GM23248 (cell line): Measurements from ENCODE around the gene PET117. TPM values are rescaled to one million over a fixed set of nuclear protein-coding genes. Genes with fewer than 3 reads are reported as not detected.
"Not testable (repeated sequence)": the region's sequence is repeated elsewhere in the genome, so short reads cannot be mapped to it uniquely, and the experiment has no call there.

Experiments
- DNase-seq: peaks from one replicate; pipeline ENCODE4 v3.0.0-alpha.2; 2015
- H2AFZ ChIP-seq: fragments of 200-600 bp; sonication (generic); 2 replicates; pipeline ENCODE4 v1.6.1; 2016; ENCODE audit warnings: antibody characterized with exemption
- H3F3A ChIP-seq: fragments of 200-600 bp; sonication (generic); 2 replicates; pipeline ENCODE4 v1.6.1; 2016; ENCODE audit warnings: mild to moderate bottlenecking, antibody characterized with exemption, mixed run types; ENCODE audit not compliant: insufficient read depth
- H3K27ac ChIP-seq: fragments of 200-600 bp; sonication (generic); 2 replicates; pipeline ENCODE4 v1.5.1; 2016; ENCODE audit warnings: mild to moderate bottlenecking
- H3K27me3 ChIP-seq: fragments of 200-600 bp; sonication (generic); replicated peaks from 2 replicates; pipeline ENCODE4 v1.6.1; 2016; ENCODE audit warnings: mild to moderate bottlenecking; ENCODE audit not compliant: insufficient read depth
- H3K36me3 ChIP-seq: fragments of 200-600 bp; sonication (generic); 2 replicates; pipeline ENCODE4 v1.6.1; 2016; ENCODE audit warnings: low read depth, mild to moderate bottlenecking
- H3K4me1 ChIP-seq: fragments of 200-600 bp; sonication (generic); 2 replicates; pipeline ENCODE4 v1.6.1; 2016; ENCODE audit warnings: mild to moderate bottlenecking; ENCODE audit not compliant: insufficient read depth
- H3K4me2 ChIP-seq: fragments of 200-600 bp; sonication (generic); one replicate; pipeline ENCODE4 v1.6.1; 2016; ENCODE audit warnings: mild to moderate bottlenecking; ENCODE audit not compliant: unreplicated experiment
- H3K4me3 ChIP-seq: fragments of 200-600 bp; sonication (generic); 2 replicates; pipeline ENCODE4 v1.5.1; 2016; ENCODE audit warnings: mild to moderate bottlenecking
- H3K79me2 ChIP-seq: fragments of 200-600 bp; sonication (generic); 2 replicates; pipeline ENCODE4 v1.6.1; 2016; ENCODE audit warnings: mild to moderate bottlenecking; ENCODE audit not compliant: insufficient read depth
- H3K9ac ChIP-seq: fragments of 200-600 bp; sonication (generic); 2 replicates; pipeline ENCODE4 v1.6.1; 2016; ENCODE audit warnings: mild to moderate bottlenecking
- H3K9me2 ChIP-seq: fragments of 200-600 bp; sonication (generic); 2 replicates; pipeline ENCODE4 v1.6.1; 2016; ENCODE audit warnings: mixed run types, mild to moderate bottlenecking, moderate library complexity; ENCODE audit not compliant: insufficient read depth
- H3K9me3 ChIP-seq: fragments of 200-600 bp; sonication (generic); one replicate; pipeline ENCODE4 v1.6.1; 2017; ENCODE audit warnings: low read depth
- H4K20me1 ChIP-seq: fragments of 200-600 bp; sonication (generic); 2 replicates; pipeline ENCODE4 v1.6.0; 2016; ENCODE audit not compliant: insufficient read depth
- EZH2 ChIP-seq: fragments of 200-600 bp; sonication (generic); IDR thresholded peaks from 2 replicates; pipeline ENCODE4 v1.6.1; 2018; ENCODE audit warnings: antibody characterized with exemption, mild to moderate bottlenecking; ENCODE audit not compliant: insufficient read depth, poor library complexity, severe bottlenecking
- EZH2phosphoT487 ChIP-seq: fragments of 200-600 bp; sonication (generic); IDR thresholded peaks from 2 replicates; pipeline ENCODE4 v1.6.1; 2018; ENCODE audit warnings: antibody characterized with exemption, moderate library complexity, mild to moderate bottlenecking, low read depth; ENCODE audit not compliant: insufficient read depth
- whole genome bisulfite sequencing, 2 experiments: methylation state at CpG; one replicate each; pipeline ENCODE4 v1.1.6; 2015 to 2017; ENCODE audit warnings: low lambda C conversion rate in 2 of 2, low coverage in 1 of 2; ENCODE audit errors: missing lambda C conversion rate in 2 of 2; 5-methylcytosine and 5-hydroxymethylcytosine counted together
- in situ Hi-C: fragments of 300-500 bp; cut with MboI; formaldehyde crosslinking; loops from 2 replicates; pipeline ENCODE4 v1.15.0; 2020
- polyA plus RNA-seq: library from polyadenylated mRNA; unstranded; fragments of >200 nt; fragmentation: Nextera tagmentation; extraction: Ambion mirVana; gene quantifications from 2 replicates; pipeline ENCODE4 v1.2.1, GENCODE V29; 2016
- total RNA-seq: library from RNA; depleted of rRNA; stranded (reverse); fragments of >200 nt; shearing (Covaris generic); gene quantifications from 2 replicates; pipeline ENCODE4 v1.2.3, GENCODE V29; 2014

PET117 gene
- total and polyA plus RNA-seq, 2 experiments from 2014 or later: 8.4 to 10.6 TPM

DNA sequence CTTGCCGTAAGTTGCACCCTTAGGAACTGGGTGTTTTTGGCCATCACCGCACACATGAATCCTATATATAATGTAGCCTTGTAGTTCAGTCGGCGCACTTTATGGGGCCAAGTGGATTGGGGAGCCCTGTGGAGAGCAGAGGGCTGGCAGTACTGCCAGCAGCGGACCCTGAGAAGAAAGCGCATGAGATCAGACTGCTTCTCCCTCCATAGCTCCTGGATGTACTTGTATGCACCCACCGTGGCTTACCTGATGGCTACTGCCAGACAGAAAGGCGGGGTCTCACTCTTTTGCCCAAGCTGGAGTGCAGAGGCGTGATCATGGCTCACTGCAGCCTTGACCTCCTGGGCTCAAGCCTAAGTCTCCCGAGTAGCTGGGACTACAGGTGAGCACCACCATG, 47.2 kb upstream of the PET117 start:
- H3K36me3 ChIP-seq: no peaks in the 10 kb centered on the region
- no peaks in the 10 kb centered on the region; the same call in 1 of the 2 replicates for H3K27me3 ChIP-seq
- no peaks in the 10 kb centered on the region for H3K4me1 ChIP-seq
- no peak overlapping the region for H2AFZ ChIP-seq
- no peaks in the 10 kb centered on the region for H3K79me2 ChIP-seq
- no peak overlapping the region for H3K4me2 ChIP-seq
- H3K4me3 ChIP-seq: no peak overlapping the region
- DNase-seq: no peak
- H3K27ac ChIP-seq: no peak overlapping the region
- in situ Hi-C loops: no loop called here
- 63 to 68% methylated on average over 10 of the region's 10 CpGs for WGBS, 2 experiments
- TF ChIP-seq EZH2: no peak
- TF ChIP-seq EZH2phosphoT487: no peak
- no peaks in the 10 kb centered on the region for H3K9me3 ChIP-seq
- H3K9ac ChIP-seq: no peak overlapping the region
- no peaks in the 10 kb centered on the region for H3F3A ChIP-seq
- no peaks in the 10 kb centered on the region for H3K9me2 ChIP-seq
- H4K20me1 ChIP-seq: no peaks in the 10 kb centered on the region

DNA sequence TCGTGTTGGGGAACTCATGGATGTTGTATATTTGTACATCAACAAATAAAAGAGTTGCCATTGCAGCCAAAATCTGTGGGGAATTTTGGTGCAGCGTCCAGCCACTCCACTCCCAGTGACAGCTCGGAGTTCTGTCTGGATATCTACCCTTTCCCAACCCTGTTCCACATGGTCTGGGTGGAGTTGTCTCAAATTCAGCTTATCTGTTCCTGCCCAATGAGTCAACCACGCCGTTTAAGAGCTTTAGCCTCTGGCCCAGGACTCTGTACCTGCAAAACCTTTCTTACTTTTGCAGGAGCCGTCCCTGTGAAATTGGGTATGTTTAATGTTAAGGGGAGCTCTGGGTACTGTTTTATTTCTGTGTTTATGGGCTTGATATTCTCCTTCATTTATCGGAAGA, 46.0 kb upstream of the PET117 start:
- H3K9ac ChIP-seq: no peak overlapping the region

DNA sequence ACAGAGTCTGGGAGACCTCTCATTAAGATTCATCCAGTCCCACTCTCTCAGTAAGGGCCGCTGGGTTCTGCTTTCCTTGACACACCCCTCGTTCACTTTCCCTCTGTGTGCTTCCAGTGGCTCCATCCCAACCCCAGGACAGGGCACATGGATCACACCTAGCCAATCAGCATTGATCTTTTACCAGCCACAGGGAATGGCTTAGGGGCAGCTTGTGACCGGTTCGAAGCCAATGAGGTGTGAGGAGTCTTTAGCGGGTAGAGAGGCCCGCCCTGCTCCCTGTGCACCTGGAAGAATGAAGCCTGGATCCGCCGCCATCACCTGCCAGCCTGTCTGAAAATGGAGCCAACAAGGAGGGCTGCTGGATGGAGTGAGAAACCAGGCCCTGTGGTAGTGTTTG, 44.8 kb upstream of the PET117 start:
- peaks cover 10% of the 10 kb centered on the region for H3K27me3 ChIP-seq
- H3K36me3 ChIP-seq: no peaks in the 10 kb centered on the region
- in situ Hi-C loops: no loop called here
- H3K4me3 ChIP-seq: no peak overlapping the region
- DNase-seq: no peak
- H2AFZ ChIP-seq: no peak overlapping the region
- H3F3A ChIP-seq: no peaks in the 10 kb centered on the region
- H3K9ac ChIP-seq: no peak overlapping the region
- H4K20me1 ChIP-seq: no peaks in the 10 kb centered on the region
- H3K9me2 ChIP-seq: no peaks in the 10 kb centered on the region
- H3K27ac ChIP-seq: no peak overlapping the region
- no peak for TF ChIP-seq EZH2phosphoT487
- no peak for TF ChIP-seq EZH2
- H3K4me2 ChIP-seq: no peak overlapping the region
- no peaks in the 10 kb centered on the region for H3K9me3 ChIP-seq
- H3K4me1 ChIP-seq: no peaks in the 10 kb centered on the region
- WGBS, 2 experiments: 39 to 44% methylated on average over 8 of the region's 8 CpGs
- H3K79me2 ChIP-seq: no peaks in the 10 kb centered on the region

More for the DNA sequence above, 46.0 kb upstream of the PET117 start:
- Histone ChIP-seq H3K4me2 (no peak overlapping the region), H3K4me1 (no peaks in the 10 kb centered on the region), H3K9me2 (no peaks in the 10 kb centered on the region), H3K79me2 (no peaks in the 10 kb centered on the region), H3K27ac (no peak overlapping the region), H2AFZ (no peak overlapping the region), H3K27me3 (no peaks in the 10 kb centered on the region; the same call in 1 of the 2 replicates), H4K20me1 (no peaks in the 10 kb centered on the region), H3K4me3 (no peak overlapping the region), H3F3A (no peaks in the 10 kb centered on the region), H3K36me3 (no peaks in the 10 kb centered on the region), H3K9me3 (no peaks in the 10 kb centered on the region)
- 32 to 41% methylated on average over 7 of the region's 7 CpGs for WGBS, 2 experiments
- in situ Hi-C loops: no loop called here
- DNase-seq: no peak
- TF ChIP-seq EZH2phosphoT487 (no peak), EZH2 (no peak)

- no peaks in the 10 kb centered on the region for H3K79me2 ChIP-seq
- H3K27ac ChIP-seq: no peak overlapping the region
- H2AFZ ChIP-seq: no peak overlapping the region
- H3K4me3 ChIP-seq: no peak overlapping the region
- no peak for TF ChIP-seq EZH2
- TF ChIP-seq EZH2phosphoT487: no peak
- no peak overlapping the region for H3K4me2 ChIP-seq
- H3F3A ChIP-seq: no peaks in the 10 kb centered on the region
- no peaks in the 10 kb centered on the region for H3K9me3 ChIP-seq
- 35 to 43% methylated on average over 10 of the region's 10 CpGs for WGBS, 2 experiments
- no peak for DNase-seq
- no peaks in the 10 kb centered on the region for H4K20me1 ChIP-seq
- no peaks in the 10 kb centered on the region for H3K9me2 ChIP-seq
- no peaks in the 10 kb centered on the region for H3K36me3 ChIP-seq
- in situ Hi-C loops: no loop called here
- no peaks in the 10 kb centered on the region for H3K4me1 ChIP-seq
- peaks cover 10% of the 10 kb centered on the region for H3K27me3 ChIP-seq
- no peak overlapping the region for H3K9ac ChIP-seq
Measured at GRCh38 chr20:18093388-18093787, 44.3 kb upstream of the PET117 start.

DNA sequence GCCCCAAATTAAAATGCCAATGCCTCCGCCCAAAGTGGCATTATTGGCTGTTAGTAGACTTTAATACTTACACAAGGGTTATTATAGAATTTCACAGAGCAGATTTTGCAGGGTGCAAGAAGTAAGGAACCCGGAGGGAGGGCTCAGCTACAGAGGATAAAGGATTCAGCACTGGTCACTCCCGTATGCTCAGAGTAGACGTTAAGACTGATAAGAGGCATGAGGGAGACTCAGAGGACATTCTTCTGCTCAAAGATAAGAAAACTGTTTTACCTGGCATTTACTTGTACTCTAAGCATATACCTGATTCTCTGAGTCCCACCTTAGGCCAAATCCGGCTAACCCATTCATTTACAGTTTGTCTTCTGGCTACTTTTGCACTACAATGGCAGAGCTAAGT, 43.5 kb upstream of the PET117 start:
- TF ChIP-seq EZH2 (no peak), EZH2phosphoT487 (no peak)
- Histone ChIP-seq H3K4me2 (no peak overlapping the region), H3K9me2 (no peaks in the 10 kb centered on the region), H4K20me1 (no peaks in the 10 kb centered on the region), H3K9ac (no peak overlapping the region), H3K4me1 (no peaks in the 10 kb centered on the region), H3K4me3 (no peak overlapping the region), H3K27me3 (peaks cover 10% of the 10 kb centered on the region), H3K9me3 (no peaks in the 10 kb centered on the region), H3K79me2 (no peaks in the 10 kb centered on the region), H2AFZ (no peak overlapping the region), H3F3A (no peaks in the 10 kb centered on the region), H3K36me3 (no peaks in the 10 kb centered on the region), H3K27ac (no peak overlapping the region)
- in situ Hi-C loops: no loop called here
- 46 to 48% methylated on average over 5 of the region's 5 CpGs for WGBS, 2 experiments
- DNase-seq: no peak

GRCh38 chr20:18100569-18100968, 37.1 kb upstream of the PET117 start:
- H3K27me3 ChIP-seq: peaks cover 15% of the 10 kb centered on the region
- WGBS, 2 experiments: 59 to 68% methylated on average over 11 of the region's 11 CpGs
- not testable (repeated sequence) for H3K4me2 ChIP-seq

More at GRCh38 chr20:18100569-18100968, 37.1 kb upstream of the PET117 start:
- DNase-seq, H3F3A ChIP-seq, H4K20me1 ChIP-seq, H3K4me1 ChIP-seq, H2AFZ ChIP-seq, H3K36me3 ChIP-seq, H3K9me3 ChIP-seq, in situ Hi-C loops, H3K9ac ChIP-seq, H3K9me2 ChIP-seq, H3K27ac ChIP-seq, H3K79me2 ChIP-seq, H3K4me3 ChIP-seq: not testable (repeated sequence)
